ENCODE data around the gene DCAF5.

DCAF5 gene

GRCh38 chr14:69152181-69152901 is 578 bp downstream of the DCAF5 start:
- Histone ChIP-seq H3F3A (ENCODE audit: low read depth) (no peaks in the 10 kb centered on the region), H3K9me2 (replicated peaks; ENCODE audit: low read depth, low read length) (no peaks in the 10 kb centered on the region), H3K79me2 (ENCODE audit: insufficient read depth, low read length) (peaks cover 52% of the 10 kb centered on the region)

DNA sequence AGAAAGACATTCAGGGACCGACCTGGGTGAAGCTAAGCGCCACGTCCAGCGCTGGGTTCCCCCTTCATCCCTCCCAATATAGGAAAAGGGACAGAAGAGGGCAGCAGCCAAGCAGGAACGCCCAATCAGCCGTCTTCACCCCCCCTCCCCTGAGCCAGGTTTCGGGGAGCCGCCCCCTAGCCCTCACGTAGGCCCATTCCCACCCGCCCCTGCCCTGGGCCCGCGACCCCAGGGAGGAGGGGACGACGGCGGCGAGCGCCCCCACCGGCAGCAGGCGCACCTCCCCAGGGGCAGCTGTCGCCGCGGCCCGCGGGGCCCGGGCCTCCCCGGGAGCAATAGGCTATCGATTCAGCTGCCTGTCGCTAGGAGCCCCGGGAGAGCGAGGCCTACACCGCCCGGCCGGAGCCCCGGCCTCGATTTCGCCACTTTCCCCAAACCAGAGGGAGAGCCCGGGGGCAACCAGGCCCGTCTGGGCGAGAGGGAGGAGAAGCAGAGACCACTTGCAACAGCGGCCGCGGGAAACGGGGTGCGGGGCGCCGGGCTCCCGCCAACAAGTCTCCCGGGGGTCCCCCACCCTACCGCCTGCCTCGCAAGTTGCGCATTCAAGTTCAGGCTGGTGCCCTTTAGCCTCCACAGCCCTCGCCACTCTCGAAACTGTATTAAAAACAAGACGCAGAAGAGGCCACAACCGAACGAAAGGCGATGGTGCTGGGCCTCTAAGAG is 1.3 kb downstream of the DCAF5 start:
- Histone ChIP-seq H3K36me3 (ENCODE audit: insufficient read depth, low read length) (peaks cover 7% of the 10 kb centered on the region; the same call in 1 of the 2 replicates), H3K9ac (ENCODE audit: low read depth, low read length, poor library complexity, severe bottlenecking) (peak overlapping the region; percentile 94), H3K4me2 (ENCODE audit: low read depth, low read length, poor library complexity, severe bottlenecking) (peak overlapping the region; percentile 90), H3K9me3 (ENCODE audit: insufficient read depth, low read depth, low read length) (no peaks in the 10 kb centered on the region), H3F3A (ENCODE audit: low read depth) (no peaks in the 10 kb centered on the region), H2AFZ (ENCODE audit: low read length) (peak overlapping the region; percentile 83), H3K9me2 (replicated peaks; ENCODE audit: low read depth, low read length) (no peaks in the 10 kb centered on the region), H4K20me1 (ENCODE audit: insufficient read depth, low read length, poor library complexity, severe bottlenecking) (peaks cover 45% of the 10 kb centered on the region), H3K79me2 (ENCODE audit: insufficient read depth, low read length) (peaks cover 59% of the 10 kb centered on the region), H3K4me3 (ENCODE audit: low read length, poor library complexity, severe bottlenecking) (peak overlapping the region; percentile 92), H3K27me3 (ENCODE audit: insufficient read depth, low read length, poor library complexity, severe bottlenecking) (peaks cover 6% of the 10 kb centered on the region), H3K4me1 (ENCODE audit: insufficient read depth, low read length, poor library complexity, severe bottlenecking) (peaks cover 40% of the 10 kb centered on the region)
- TF ChIP-seq, protein P1, sequence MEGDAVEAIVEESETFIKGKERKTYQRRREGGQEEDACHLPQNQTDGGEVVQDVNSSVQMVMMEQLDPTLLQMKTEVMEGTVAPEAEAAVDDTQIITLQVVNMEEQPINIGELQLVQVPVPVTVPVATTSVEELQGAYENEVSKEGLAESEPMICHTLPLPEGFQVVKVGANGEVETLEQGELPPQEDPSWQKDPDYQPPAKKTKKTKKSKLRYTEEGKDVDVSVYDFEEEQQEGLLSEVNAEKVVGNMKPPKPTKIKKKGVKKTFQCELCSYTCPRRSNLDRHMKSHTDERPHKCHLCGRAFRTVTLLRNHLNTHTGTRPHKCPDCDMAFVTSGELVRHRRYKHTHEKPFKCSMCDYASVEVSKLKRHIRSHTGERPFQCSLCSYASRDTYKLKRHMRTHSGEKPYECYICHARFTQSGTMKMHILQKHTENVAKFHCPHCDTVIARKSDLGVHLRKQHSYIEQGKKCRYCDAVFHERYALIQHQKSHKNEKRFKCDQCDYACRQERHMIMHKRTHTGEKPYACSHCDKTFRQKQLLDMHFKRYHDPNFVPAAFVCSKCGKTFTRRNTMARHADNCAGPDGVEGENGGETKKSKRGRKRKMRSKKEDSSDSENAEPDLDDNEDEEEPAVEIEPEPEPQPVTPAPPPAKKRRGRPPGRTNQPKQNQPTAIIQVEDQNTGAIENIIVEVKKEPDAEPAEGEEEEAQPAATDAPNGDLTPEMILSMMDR (conservative IDR thresholded peaks at IDR 0.05; ENCODE audit: low read length) = peak; percentile 50
- no peak for TF ChIP-seq EZH2phosphoT487 (IDR thresholded peaks at IDR 0.05; ENCODE audit: borderline replicate concordance)

More at GRCh38 chr14:69152181-69152901, 578 bp downstream of the DCAF5 start:
- peak overlapping the region; percentile 83 for H2AFZ ChIP-seq (ENCODE audit: low read length)
- H3K4me2 ChIP-seq (ENCODE audit: low read depth, low read length, poor library complexity, severe bottlenecking) = peak overlapping the region; percentile 90
- H3K27me3 ChIP-seq (ENCODE audit: insufficient read depth, low read length, poor library complexity, severe bottlenecking) = peaks cover 6% of the 10 kb centered on the region
- peak overlapping the region; percentile 94 for H3K9ac ChIP-seq (ENCODE audit: low read depth, low read length, poor library complexity, severe bottlenecking)
- H3K4me1 ChIP-seq (ENCODE audit: insufficient read depth, low read length, poor library complexity, severe bottlenecking) = peaks cover 33% of the 10 kb centered on the region
- H3K9me3 ChIP-seq (ENCODE audit: insufficient read depth, low read depth, low read length) = no peaks in the 10 kb centered on the region
- H4K20me1 ChIP-seq (ENCODE audit: insufficient read depth, low read length, poor library complexity, severe bottlenecking) = peaks cover 38% of the 10 kb centered on the region
- H3K4me3 ChIP-seq (ENCODE audit: low read length, poor library complexity, severe bottlenecking) = peak overlapping the region; percentile 92
- H3K36me3 ChIP-seq (ENCODE audit: insufficient read depth, low read length) = peaks cover 7% of the 10 kb centered on the region; the same call in 1 of the 2 replicates
- TF ChIP-seq EZH2phosphoT487 (IDR thresholded peaks at IDR 0.05; ENCODE audit: borderline replicate concordance) = no peak
- TF ChIP-seq, protein P1 (conservative IDR thresholded peaks at IDR 0.05; ENCODE audit: low read length) = no peak

- peaks cover 7% of the 10 kb centered on the region; the same call in 1 of the 2 replicates for H3K36me3 ChIP-seq (ENCODE audit: insufficient read depth, low read length)
- H3K9me3 ChIP-seq (ENCODE audit: insufficient read depth, low read depth, low read length) = no peaks in the 10 kb centered on the region
- peaks cover 6% of the 10 kb centered on the region for H3K27me3 ChIP-seq (ENCODE audit: insufficient read depth, low read length, poor library complexity, severe bottlenecking)
- no peak overlapping the region for H2AFZ ChIP-seq (ENCODE audit: low read length)
- no peak for TF ChIP-seq EZH2phosphoT487 (IDR thresholded peaks at IDR 0.05; ENCODE audit: borderline replicate concordance)
- TF ChIP-seq, protein P1 (conservative IDR thresholded peaks at IDR 0.05; ENCODE audit: low read length) = no peak
- peaks cover 64% of the 10 kb centered on the region for H4K20me1 ChIP-seq (ENCODE audit: insufficient read depth, low read length, poor library complexity, severe bottlenecking)
- H3K9me2 ChIP-seq (replicated peaks; ENCODE audit: low read depth, low read length) = no peaks in the 10 kb centered on the region
- peak overlapping the region; percentile 92 for H3K4me3 ChIP-seq (ENCODE audit: low read length, poor library complexity, severe bottlenecking)
- peaks cover 51% of the 10 kb centered on the region for H3K4me1 ChIP-seq (ENCODE audit: insufficient read depth, low read length, poor library complexity, severe bottlenecking)
- H3K9ac ChIP-seq (ENCODE audit: low read depth, low read length, poor library complexity, severe bottlenecking) = peak overlapping the region; percentile 94
- H3F3A ChIP-seq (ENCODE audit: low read depth) = no peaks in the 10 kb centered on the region
- peak overlapping the region; percentile 90 for H3K4me2 ChIP-seq (ENCODE audit: low read depth, low read length, poor library complexity, severe bottlenecking)
- peaks cover 78% of the 10 kb centered on the region for H3K79me2 ChIP-seq (ENCODE audit: insufficient read depth, low read length)
Measured at GRCh38 chr14:69149461-69150244, 3.3 kb downstream of the DCAF5 start.
